ENCODE results near the gene IGFBP7.

The IGFBP7 gene

DNA sequence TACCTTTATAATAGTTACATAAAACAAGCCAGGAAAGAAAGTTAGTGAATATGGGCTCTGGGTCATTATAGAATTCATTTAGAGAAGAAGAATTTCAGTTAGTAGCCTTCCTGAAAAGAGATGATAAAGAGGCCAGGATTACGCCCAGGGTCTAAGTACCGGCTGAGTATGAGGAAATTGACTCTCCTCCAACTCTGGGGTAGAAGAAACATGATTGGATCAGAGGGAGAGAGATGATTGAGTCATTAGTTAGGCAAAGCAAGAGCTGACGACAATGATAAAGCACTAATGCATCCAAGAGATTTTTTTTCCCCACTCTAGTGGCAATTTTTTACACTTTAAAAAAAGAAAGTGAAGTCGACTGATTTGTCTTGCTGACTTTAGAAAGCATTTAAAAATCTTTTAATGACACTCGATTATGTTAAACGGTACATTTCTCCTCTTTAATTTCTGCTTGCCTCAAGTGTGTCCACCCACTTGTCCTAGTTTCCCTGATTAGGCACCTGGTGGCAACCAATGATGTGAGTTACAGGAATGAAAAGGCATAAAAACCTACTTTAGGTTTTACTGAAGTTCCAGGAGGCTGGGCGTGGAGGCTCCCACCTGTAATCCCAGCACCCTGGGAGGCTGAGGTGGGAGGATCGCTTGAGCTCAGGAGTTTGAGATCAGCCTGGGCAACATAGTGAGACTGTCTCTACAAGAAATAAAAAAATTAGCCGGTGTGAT is 37.3 kb upstream of the IGFBP7 start:
- no peak overlapping the region for H2AFZ ChIP-seq (ENCODE audit: low read depth, low read length)
- no peaks in the 10 kb centered on the region for H3K9me3 ChIP-seq (ENCODE audit: low read length)
- no peaks in the 10 kb centered on the region for H3K36me3 ChIP-seq (ENCODE audit: insufficient read depth, low read length)
- H3K4me3 ChIP-seq (ENCODE audit: low read length), result no peak overlapping the region
- no peaks in the 10 kb centered on the region for H3K27me3 ChIP-seq (ENCODE audit: insufficient read depth, low read length)
- no peaks in the 10 kb centered on the region for H3K4me1 ChIP-seq (ENCODE audit: insufficient read depth, low read length)

DNA sequence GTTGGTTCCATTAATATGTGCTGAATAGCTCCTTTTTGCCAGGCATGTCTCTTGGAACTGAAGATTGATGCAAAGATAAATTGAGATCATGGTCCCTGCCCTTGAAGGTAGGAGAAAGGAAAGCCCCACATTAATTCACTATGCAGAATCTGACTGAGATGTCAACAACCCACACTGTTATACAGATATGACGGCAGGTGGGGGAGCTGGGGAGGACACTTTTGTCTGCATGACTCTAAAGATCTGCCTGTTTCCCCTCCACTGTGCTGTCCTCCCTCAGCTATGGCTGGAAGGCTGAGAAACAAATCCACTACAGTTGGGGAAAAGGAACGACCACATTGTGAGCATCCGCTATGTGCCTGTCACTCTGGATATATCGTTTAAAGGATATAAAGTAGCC is 36.3 kb upstream of the IGFBP7 start:
- H3K27me3 ChIP-seq (ENCODE audit: insufficient read depth, low read length), result no peaks in the 10 kb centered on the region
- no peak overlapping the region for H2AFZ ChIP-seq (ENCODE audit: low read depth, low read length)
- H3K9me3 ChIP-seq (ENCODE audit: low read length), result no peaks in the 10 kb centered on the region
- no peaks in the 10 kb centered on the region for H3K36me3 ChIP-seq (ENCODE audit: insufficient read depth, low read length)
- no peak overlapping the region for H3K4me3 ChIP-seq (ENCODE audit: low read length)
- no peaks in the 10 kb centered on the region for H3K4me1 ChIP-seq (ENCODE audit: insufficient read depth, low read length)

DNA sequence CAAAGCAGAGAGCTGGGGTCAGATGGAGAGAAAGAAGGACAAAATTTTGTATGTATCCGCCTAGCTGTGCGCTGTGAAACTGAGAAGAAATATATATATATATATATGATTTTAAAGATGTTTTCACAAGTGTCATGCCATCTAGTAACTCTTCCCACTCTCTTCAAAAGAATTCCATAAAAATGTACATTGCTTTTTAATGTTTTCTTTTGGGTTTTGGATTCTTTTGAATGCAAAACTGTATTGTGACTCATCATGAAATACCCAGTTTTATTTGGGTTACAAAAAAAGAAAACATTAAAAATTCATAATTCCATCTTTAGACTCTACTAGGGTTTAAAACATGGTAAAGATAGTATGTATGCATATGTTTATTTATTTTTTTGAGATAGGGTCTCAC is 34.3 kb upstream of the IGFBP7 start:
- no peaks in the 10 kb centered on the region for H3K27me3 ChIP-seq (ENCODE audit: insufficient read depth, low read length)
- no peak overlapping the region for H2AFZ ChIP-seq (ENCODE audit: low read depth, low read length)
- H3K9me3 ChIP-seq (ENCODE audit: low read length), result no peaks in the 10 kb centered on the region

DNA sequence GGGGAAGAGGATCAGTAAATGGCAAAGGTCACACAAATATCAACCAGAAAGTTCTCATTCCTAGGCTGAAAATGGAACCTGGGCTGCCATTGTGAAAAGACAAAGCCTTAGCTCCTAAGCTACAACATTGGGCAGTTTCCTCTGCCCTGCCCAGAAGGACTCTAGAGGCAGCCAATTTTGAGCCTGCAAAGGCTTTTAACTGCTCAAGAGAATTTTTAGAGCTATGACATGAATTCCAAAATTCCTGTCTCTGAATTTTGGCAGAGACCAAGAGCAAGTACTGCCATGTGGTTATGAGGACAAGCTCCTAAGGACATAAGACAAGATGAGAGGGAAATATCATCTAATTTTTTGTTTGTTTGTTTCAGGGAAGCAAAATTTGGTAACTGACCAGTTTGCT is 29.6 kb upstream of the IGFBP7 start:
- no peaks in the 10 kb centered on the region for H3K27me3 ChIP-seq (ENCODE audit: insufficient read depth, low read length)
- no peaks in the 10 kb centered on the region for H3K4me1 ChIP-seq (ENCODE audit: insufficient read depth, low read length)
- no peak overlapping the region for H2AFZ ChIP-seq (ENCODE audit: low read depth, low read length)
- no peaks in the 10 kb centered on the region for H3K36me3 ChIP-seq (ENCODE audit: insufficient read depth, low read length)
- H3K4me3 ChIP-seq (ENCODE audit: low read length), result no peak overlapping the region
- no peaks in the 10 kb centered on the region for H3K9me3 ChIP-seq (ENCODE audit: low read length)

More for the DNA sequence above, 34.3 kb upstream of the IGFBP7 start:
- no peak overlapping the region for H3K4me3 ChIP-seq (ENCODE audit: low read length)
- no peaks in the 10 kb centered on the region for H3K36me3 ChIP-seq (ENCODE audit: insufficient read depth, low read length)
- H3K4me1 ChIP-seq (ENCODE audit: insufficient read depth, low read length), result no peaks in the 10 kb centered on the region

DNA sequence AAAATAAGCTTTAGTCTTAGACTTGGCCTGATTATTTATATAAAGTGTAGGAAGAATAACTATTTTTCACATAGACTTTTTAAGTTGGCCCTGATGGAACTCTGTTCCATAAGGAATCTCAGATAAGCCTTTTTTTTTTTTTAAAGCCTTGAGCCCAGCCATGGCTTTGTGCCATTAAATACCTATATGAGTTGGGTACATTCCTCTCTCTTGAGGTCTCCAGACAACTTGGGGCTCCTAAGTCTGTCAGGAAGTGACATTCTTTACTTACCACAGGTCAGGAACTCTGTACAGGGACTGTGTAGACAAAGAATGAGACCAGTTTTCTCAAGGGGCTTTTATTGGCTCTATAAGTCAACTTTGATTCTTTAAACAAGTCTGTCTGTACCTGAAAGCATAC is 27.1 kb upstream of the IGFBP7 start:
- H3K4me3 ChIP-seq (ENCODE audit: low read length), result no peak overlapping the region
- H3K4me1 ChIP-seq (ENCODE audit: insufficient read depth, low read length), result no peaks in the 10 kb centered on the region
- H2AFZ ChIP-seq (ENCODE audit: low read depth, low read length), result no peak overlapping the region
- no peaks in the 10 kb centered on the region for H3K27me3 ChIP-seq (ENCODE audit: insufficient read depth, low read length)
- no peaks in the 10 kb centered on the region for H3K9me3 ChIP-seq (ENCODE audit: low read length)
- no peaks in the 10 kb centered on the region for H3K36me3 ChIP-seq (ENCODE audit: insufficient read depth, low read length)

DNA sequence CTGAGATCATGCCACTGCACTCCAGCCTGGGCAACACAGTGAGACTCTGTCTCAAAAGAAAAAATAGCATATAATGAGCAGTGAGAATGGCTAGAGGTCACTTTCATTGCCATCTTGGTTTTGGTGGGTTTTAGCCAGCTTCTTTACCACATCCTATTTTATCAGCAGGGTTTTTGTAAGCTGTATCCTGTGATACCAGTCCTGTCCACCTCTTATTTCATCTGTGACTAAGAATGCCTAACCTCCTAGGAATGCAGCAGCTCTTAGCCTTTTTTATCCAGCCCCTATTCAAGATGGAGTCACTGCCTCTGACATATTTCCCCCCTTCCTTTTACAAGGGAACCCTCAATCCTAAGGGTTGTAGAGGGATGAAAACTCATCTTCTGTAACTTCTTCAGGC is 26.1 kb upstream of the IGFBP7 start:
- Histone ChIP-seq H3K4me3 (ENCODE audit: low read length) (no peak overlapping the region), H2AFZ (ENCODE audit: low read depth, low read length) (no peak overlapping the region), H3K4me1 (ENCODE audit: insufficient read depth, low read length) (no peaks in the 10 kb centered on the region), H3K36me3 (ENCODE audit: insufficient read depth, low read length) (no peaks in the 10 kb centered on the region), H3K9me3 (ENCODE audit: low read length) (no peaks in the 10 kb centered on the region), H3K27me3 (ENCODE audit: insufficient read depth, low read length) (no peaks in the 10 kb centered on the region)

DNA sequence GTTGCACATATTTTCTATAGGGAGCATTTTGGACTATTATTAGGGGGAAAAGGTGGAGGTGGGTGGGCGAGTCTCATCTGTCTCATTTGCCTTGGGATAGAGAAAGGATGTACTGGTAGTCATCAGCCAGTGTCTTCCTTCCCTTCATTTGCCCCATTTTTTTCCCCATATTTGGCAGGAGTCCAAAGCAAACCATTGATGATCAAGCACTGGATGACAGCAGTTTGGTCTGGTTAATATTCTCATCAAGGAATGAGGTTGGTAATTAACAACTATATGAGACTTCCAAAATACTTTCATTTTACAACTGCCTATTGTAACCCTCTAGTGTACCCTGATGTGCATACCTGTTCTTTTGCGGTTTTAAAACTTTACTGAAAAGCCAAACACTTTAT is 22.6 kb upstream of the IGFBP7 start:
- Histone ChIP-seq H3K4me3 (ENCODE audit: low read length) (no peak overlapping the region), H3K36me3 (ENCODE audit: insufficient read depth, low read length) (no peaks in the 10 kb centered on the region), H3K9me3 (ENCODE audit: low read length) (peaks cover 3% of the 10 kb centered on the region), H2AFZ (ENCODE audit: low read depth, low read length) (no peak overlapping the region), H3K27me3 (ENCODE audit: insufficient read depth, low read length) (no peaks in the 10 kb centered on the region), H3K4me1 (ENCODE audit: insufficient read depth, low read length) (no peaks in the 10 kb centered on the region)

DNA sequence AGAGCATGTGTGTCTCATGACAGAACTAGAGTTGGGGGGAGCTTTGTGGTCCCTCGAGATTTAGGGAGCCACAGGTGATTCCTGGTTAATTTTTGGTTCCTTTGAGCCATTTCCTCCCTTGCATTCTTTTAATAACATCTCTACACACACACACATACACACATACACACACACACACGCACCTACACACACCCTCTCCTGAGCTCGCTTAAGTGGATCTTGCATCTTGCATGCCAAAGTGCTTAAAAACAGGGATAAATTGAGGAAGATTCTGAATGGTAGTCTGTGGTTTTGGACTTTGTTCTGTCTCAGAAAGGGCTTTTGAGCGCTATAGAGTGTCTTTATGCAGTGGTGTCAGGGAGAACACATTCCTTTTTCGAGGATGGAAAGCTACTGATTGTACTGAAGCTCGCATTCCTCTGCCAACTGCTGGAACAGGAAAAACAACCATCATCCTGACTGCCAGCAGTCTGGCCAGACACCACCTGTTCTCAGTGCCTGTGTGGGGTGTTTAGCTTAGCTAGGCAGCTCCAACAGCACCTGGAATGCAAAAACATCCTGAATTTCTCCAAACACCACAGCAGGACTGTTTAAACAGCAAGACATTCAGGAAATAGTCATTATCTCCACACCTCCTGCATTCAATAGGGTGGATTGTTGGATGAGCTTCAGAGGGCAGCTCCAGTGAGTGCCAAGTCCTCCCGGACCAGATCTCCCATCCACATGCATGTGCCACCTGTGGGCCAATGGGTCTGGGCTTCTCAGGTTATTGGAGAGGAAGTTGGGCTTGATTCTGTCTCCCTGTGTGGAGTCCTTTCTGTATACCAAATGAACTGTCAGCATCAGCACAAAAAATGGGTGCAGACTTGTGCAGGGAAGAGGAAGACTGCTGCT is 21.9 kb upstream of the IGFBP7 start:
- Histone ChIP-seq H3K4me1 (ENCODE audit: insufficient read depth, low read length) (no peaks in the 10 kb centered on the region), H3K36me3 (ENCODE audit: insufficient read depth, low read length) (no peaks in the 10 kb centered on the region), H3K4me3 (ENCODE audit: low read length) (no peak overlapping the region), H3K9me3 (ENCODE audit: low read length) (peaks cover 4% of the 10 kb centered on the region), H3K27me3 (ENCODE audit: insufficient read depth, low read length) (no peaks in the 10 kb centered on the region), H2AFZ (ENCODE audit: low read depth, low read length) (no peak overlapping the region)

DNA sequence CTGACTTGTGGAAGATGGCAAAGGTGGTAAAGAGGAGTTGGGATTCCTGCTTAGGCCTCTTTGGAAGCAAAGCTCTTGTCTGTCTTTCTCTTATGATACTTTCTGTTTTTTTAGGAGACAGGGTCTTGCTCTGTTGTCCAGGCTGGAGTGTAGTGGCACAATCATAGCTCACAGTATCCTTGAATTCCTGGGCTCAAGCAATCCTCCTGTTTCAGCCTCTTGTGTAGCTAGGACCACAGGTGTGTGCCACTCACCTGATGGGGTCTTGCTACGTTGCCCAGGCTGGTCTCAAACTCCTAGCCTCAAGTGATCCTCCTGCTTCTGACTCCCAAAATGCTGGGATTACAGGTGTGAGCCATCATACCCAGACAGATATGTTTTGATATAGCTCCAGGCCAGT is 19.3 kb upstream of the IGFBP7 start:
- H3K4me3 ChIP-seq (ENCODE audit: low read length), result no peak overlapping the region
- peaks cover 4% of the 10 kb centered on the region for H3K9me3 ChIP-seq (ENCODE audit: low read length)
- no peaks in the 10 kb centered on the region for H3K36me3 ChIP-seq (ENCODE audit: insufficient read depth, low read length)
- H2AFZ ChIP-seq (ENCODE audit: low read depth, low read length), result no peak overlapping the region
- H3K4me1 ChIP-seq (ENCODE audit: insufficient read depth, low read length), result no peaks in the 10 kb centered on the region
- no peaks in the 10 kb centered on the region for H3K27me3 ChIP-seq (ENCODE audit: insufficient read depth, low read length)

DNA sequence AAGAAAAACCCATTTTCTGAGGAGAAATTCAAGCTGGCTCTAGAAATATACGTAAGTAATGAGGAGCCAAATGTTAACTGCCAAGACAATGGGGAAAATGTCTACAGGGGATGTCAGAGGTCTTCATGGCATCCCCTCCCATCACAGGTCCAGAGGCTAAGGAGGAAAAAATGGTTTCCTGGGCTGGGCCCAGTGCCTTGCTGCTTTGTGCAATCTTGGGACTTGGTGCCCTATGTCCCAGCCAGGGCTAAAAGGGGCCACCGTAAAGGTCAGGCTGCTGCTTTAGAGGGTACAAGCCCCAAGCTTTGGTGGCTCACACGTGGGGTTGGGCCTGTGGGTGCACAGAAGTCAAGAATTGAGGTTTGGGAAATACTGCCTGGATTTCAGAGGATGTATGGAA is 17.2 kb upstream of the IGFBP7 start:
- H3K4me1 ChIP-seq (ENCODE audit: insufficient read depth, low read length), result no peaks in the 10 kb centered on the region
- no peak overlapping the region for H2AFZ ChIP-seq (ENCODE audit: low read depth, low read length)
- H3K9me3 ChIP-seq (ENCODE audit: low read length), result peaks cover 8% of the 10 kb centered on the region
- H3K4me3 ChIP-seq (ENCODE audit: low read length), result no peak overlapping the region
- no peaks in the 10 kb centered on the region for H3K36me3 ChIP-seq (ENCODE audit: insufficient read depth, low read length)
- H3K27me3 ChIP-seq (ENCODE audit: insufficient read depth, low read length), result peaks cover 2% of the 10 kb centered on the region

DNA sequence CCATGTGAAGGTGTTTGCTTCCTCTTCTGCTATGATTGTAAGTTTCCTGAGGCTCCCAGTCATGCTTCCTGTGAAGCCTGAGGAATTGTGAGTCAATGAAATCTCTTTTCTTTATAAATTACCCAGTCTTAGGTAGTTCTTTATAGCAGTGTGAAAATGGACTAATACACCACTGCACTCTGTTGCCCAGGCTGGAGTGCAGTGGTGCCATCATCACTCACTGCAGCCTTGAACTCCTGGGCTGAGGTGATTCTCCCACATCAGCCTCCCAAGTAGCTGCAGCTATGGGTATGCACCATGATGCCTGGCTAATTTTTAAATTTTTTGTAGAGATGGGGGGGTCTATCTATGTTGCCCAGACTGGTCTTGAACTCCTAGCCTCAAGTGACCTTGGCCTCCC is 15.8 kb upstream of the IGFBP7 start:
- H3K4me1 ChIP-seq (ENCODE audit: insufficient read depth, low read length), result no peaks in the 10 kb centered on the region
- no peaks in the 10 kb centered on the region for H3K36me3 ChIP-seq (ENCODE audit: insufficient read depth, low read length)
- no peak overlapping the region for H2AFZ ChIP-seq (ENCODE audit: low read depth, low read length)
- H3K27me3 ChIP-seq (ENCODE audit: insufficient read depth, low read length), result peaks cover 2% of the 10 kb centered on the region
- no peak overlapping the region for H3K4me3 ChIP-seq (ENCODE audit: low read length)
- H3K9me3 ChIP-seq (ENCODE audit: low read length), result peaks cover 8% of the 10 kb centered on the region

DNA sequence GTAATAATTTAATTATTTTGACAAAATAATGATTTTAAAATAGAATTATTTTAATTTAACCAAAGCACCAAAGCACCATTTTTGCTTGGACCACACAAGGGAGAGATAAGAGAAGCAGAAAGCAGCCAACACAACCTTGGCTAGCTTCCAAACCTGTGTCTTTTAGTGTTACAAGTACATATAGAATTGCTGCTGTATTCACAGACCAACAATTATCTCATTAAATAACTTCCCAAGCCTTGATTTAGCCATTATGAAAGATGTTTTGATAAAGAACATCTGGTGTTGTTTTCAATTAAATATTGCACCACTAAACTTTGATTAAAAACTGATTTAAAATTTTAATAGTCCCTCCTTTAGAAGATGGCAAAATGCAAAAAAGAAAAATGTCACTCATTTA is 14.0 kb upstream of the IGFBP7 start:
- no peak overlapping the region for H3K4me3 ChIP-seq (ENCODE audit: low read length)
- H3K36me3 ChIP-seq (ENCODE audit: insufficient read depth, low read length), result no peaks in the 10 kb centered on the region
- peaks cover 5% of the 10 kb centered on the region for H3K27me3 ChIP-seq (ENCODE audit: insufficient read depth, low read length)
- no peak overlapping the region for H2AFZ ChIP-seq (ENCODE audit: low read depth, low read length)
- H3K9me3 ChIP-seq (ENCODE audit: low read length), result peaks cover 8% of the 10 kb centered on the region
- no peaks in the 10 kb centered on the region for H3K4me1 ChIP-seq (ENCODE audit: insufficient read depth, low read length)

DNA sequence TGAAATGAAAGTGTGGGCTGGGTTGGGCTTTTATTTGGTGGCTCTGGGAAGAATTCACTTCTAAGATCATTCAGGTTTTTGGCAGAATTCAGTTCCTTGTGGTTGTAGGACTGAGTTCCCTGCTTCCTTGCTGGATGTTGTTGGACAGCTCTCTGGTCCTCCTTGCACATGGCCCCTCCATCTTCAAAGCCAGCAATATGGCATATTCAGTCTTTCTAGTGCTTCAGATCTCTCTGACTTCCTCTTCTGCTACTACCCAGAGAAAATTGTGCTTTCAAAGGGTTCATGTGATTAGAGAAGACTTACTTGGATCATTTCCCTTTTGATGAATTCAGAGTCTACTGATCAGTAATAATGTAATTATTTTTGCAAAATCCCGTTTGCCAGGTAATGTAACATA is 12.8 kb upstream of the IGFBP7 start:
- Histone ChIP-seq H3K9me3 (ENCODE audit: low read length) (peaks cover 7% of the 10 kb centered on the region), H3K27me3 (ENCODE audit: insufficient read depth, low read length) (peaks cover 5% of the 10 kb centered on the region), H3K4me1 (ENCODE audit: insufficient read depth, low read length) (no peaks in the 10 kb centered on the region), H2AFZ (ENCODE audit: low read depth, low read length) (no peak overlapping the region), H3K4me3 (ENCODE audit: low read length) (no peak overlapping the region), H3K36me3 (ENCODE audit: insufficient read depth, low read length) (no peaks in the 10 kb centered on the region)

Measured in neuron (in vitro differentiated cells).